ENCODE measurements around the gene CLEC18A.
A peak's percentile ranks its signal among the peaks of the same experiment; 100 is the strongest.

CLEC18A gene

GRCh38 chr16:69935278-69935711, 15.8 kb upstream of the CLEC18A start:
- no peak for DNase-seq (ENCODE audit: low read depth)
- no peak for TF ChIP-seq CTCF (IDR thresholded peaks at IDR 0.05; ENCODE audit: low read length, missing control alignments)
- no peak overlapping the region for H3K4me3 ChIP-seq (replicated peaks; ENCODE audit: low read depth, low read length)

DNA sequence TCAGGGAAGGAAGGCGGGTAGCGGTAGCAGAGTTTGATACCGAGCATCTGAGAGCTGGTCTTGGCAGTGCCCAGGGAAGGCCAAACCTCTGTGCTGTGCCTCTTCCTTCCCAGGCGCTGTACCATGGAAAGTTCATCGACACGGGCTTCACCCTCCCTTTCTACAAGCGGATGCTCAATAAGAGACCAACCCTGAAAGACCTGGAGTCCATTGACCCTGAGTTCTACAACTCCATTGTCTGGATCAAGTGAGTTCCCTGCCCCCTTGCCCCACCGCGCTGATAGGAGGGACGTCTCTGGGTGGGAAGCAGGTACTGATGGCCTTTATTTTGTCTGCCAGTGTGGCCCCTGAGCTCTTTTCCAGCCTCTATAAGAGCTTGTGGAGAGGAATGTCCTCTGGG, 15.4 kb upstream of the CLEC18A start:
- no peak for DNase-seq (ENCODE audit: low read depth)
- no peak overlapping the region for H3K4me3 ChIP-seq (replicated peaks; ENCODE audit: low read depth, low read length)
- TF ChIP-seq CTCF (IDR thresholded peaks at IDR 0.05; ENCODE audit: low read length, missing control alignments) = no peak

- TF ChIP-seq CTCF (IDR thresholded peaks at IDR 0.05; ENCODE audit: low read length, missing control alignments) = no peak
- no peak for DNase-seq (ENCODE audit: low read depth)
- no peak overlapping the region for H3K4me3 ChIP-seq (replicated peaks; ENCODE audit: low read depth, low read length)
These were observed 14.9 kb upstream of the CLEC18A start for GRCh38 chr16:69936252-69936651.

DNA sequence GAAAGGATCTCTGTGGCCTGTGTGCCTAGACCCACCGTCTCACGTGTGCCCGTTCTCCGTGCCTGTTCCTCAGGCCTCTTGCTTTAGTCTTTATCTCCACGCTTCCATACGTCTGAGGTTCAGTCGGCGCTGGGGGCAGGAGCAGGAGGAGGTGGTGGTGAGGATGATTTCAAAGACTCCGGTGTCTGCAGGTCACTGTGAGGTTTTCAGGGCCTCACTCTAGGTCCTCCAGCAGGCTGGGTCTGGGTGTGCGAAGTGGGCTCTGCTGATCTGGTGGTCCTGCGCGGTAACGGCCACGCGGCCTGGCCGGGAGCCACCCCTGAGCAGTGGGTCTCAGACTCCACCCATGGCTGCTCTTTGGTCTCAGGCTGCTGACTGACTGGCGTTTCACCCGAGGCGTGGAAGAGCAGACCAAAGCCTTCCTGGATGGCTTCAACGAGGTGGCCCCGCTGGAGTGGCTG, 14.4 kb upstream of the CLEC18A start:
- H3K4me3 ChIP-seq (replicated peaks; ENCODE audit: low read depth, low read length) = no peak overlapping the region
- DNase-seq (ENCODE audit: low read depth) = no peak
- TF ChIP-seq CTCF (IDR thresholded peaks at IDR 0.05; ENCODE audit: low read length, missing control alignments) = no peak

DNA sequence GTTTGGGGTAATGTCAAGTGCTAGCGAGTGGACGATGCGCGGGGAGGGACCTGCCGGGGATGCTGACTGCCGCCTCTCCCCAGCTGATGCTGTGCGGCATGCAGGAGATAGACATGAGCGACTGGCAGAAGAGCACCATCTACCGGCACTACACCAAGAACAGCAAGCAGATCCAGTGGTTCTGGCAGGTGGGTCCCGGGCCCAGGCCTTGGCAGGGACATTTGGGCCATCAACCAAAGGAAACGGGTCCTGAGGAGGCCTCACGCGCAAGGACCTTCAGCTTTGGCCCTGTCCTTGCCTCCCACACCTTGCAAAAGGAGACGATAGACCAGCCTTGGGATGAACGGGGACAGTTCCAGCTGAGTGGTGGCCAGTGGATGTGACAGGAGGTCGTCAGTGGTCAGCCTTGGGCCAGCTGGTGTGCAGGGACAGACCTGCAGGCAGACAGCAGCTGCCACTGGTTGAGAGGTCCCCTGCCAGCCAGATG, 13.6 kb upstream of the CLEC18A start:
- TF ChIP-seq CTCF (IDR thresholded peaks at IDR 0.05; ENCODE audit: low read length, missing control alignments) = peak; percentile 27
- peak; percentile 25 for DNase-seq (ENCODE audit: low read depth)
- no peak overlapping the region for H3K4me3 ChIP-seq (replicated peaks; ENCODE audit: low read depth, low read length)

DNA sequence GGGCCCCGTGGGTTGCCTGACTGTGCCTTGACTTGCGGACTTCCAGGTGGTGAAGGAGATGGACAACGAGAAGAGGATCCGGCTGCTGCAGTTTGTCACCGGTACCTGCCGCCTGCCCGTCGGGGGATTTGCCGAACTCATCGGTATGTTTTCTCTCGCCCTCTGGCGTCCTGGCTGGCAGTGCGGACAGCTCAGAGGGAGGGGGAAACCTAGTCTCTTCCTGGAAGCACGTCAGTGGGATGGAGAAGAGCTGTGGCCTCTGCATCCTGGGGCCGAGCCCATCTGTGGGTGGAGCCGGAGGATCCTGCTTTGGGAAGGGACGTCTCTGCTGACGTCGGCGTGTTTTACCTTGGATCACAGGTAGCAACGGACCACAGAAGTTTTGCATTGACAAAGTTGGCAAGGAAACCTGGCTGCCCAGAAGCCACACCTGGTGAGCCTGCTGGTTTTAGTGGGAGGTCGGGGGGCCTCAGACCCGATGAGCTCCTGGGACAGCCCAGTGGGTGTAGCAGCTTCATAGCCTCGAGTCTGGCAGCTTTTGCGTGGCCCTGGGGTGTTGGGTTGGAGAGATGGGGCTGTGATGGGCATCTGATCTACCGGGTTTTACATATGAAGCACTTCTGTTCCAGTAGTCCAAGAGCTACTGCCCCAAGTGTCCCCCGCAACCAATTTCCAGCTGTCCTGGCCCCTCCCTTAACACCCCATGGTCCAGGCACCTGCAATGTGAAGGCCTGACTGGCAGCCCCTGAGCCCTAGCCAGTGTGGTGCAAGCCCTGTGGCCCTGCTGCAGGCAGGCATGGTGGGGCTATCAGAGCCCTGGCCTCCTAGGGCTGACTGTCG, 11.9 kb upstream of the CLEC18A start:
- TF ChIP-seq CTCF (IDR thresholded peaks at IDR 0.05; ENCODE audit: low read length, missing control alignments) = no peak
- no peak overlapping the region for H3K4me3 ChIP-seq (replicated peaks; ENCODE audit: low read depth, low read length)
- DNase-seq (ENCODE audit: low read depth) = no peak

All from fibroblast of pulmonary artery (primary cell).